Stimulated activated CD4-positive, alpha-beta T cell treated with anti-CD3 and anti-CD28 coated beads, TNF-alpha, amount 100 ng/mL, for 48 hours (primary cell): ENCODE results near the gene KLK6.
"Not testable (repeated sequence)": the region's sequence is repeated elsewhere in the genome, so short reads cannot be mapped to it uniquely, and the experiment has no call there.

Source experiments
- DNase-seq, 3 donors: peaks; one replicate each; pipeline ENCODE4 v3.0.0-alpha.2; 2020; ENCODE audit warnings: low read depth in 3 of 3

Gene KLK6

DNA sequence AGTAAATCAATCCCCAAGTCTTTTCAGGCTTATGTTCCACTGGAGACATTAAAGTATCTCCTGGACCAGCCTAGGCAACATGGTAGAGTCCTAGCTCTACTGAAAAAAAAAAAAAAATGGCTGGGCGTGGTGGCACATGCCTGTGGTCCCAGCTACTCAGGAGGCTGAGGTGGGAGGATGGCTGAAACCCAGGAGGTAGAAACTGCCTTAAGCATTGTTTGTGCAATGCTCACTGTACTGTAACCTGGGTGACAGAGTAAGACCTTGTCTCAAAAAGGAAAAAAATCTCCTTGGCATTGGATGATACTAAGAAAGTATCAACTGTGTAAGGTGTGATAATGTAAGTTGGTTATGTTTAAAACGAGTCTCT lies 23.3 kb upstream of the KLK6 start:
- no peak for DNase-seq

DNA sequence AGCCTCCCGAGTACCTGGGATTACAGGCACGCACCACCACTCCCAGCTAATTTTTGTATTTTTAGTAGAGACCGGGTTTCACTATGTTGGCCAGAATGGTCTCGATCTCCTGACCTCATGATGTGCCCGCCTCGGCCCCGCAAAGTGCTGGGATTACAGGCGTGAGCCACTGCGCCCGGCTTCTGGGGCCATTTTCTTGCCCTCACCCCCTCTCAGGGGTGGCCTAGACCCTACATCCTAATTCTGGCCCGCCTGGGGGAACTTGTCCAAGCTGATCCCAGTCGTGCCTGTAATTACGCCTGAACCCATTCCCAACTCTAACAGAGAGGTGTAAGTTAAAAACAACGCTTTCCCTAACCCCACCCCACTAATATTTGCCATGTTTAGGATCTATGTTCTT lies 15.0 kb upstream of the KLK6 start:
- DNase-seq, result not testable (repeated sequence)

DNA sequence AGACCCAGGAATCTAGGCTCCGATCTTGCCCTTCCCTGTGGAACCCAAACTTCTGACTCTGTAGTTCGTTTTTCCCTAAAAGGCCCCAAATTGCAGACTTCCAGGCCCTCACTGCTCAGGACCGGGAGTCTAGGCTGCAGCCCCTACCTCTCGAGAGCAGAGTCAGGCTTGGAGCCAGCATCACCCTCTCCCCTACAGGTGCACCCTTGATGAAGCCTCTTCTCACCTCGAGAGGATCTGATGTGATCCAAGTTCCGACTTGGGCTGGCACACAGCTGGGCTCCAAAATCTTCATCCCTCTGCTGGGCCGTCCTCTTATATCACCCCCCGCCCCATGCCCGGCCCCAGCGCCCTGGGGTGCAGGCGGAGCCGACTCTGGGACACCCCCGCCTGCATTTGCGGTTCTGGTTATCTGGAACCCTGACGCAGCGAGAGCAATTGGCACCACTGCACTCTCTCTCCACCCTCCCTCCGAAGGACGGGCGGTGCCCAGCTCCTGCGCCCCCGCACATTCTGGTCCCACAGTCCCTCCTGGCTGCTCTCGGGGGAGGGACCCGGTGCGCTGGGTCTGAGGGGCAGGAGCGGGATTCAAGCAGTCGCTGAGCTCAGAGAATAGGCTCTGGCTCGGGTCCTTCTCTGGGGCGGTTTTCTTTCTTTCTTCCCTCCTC lies 14.4 kb upstream of the KLK6 start, which contains the start of gene KLK7:
KLK7 (minus strand) TSS at position 293 of the 668 bp plus-strand sequence. CDS start 1,518 bp downstream, outside the sequence.
- no peak for DNase-seq

DNA sequence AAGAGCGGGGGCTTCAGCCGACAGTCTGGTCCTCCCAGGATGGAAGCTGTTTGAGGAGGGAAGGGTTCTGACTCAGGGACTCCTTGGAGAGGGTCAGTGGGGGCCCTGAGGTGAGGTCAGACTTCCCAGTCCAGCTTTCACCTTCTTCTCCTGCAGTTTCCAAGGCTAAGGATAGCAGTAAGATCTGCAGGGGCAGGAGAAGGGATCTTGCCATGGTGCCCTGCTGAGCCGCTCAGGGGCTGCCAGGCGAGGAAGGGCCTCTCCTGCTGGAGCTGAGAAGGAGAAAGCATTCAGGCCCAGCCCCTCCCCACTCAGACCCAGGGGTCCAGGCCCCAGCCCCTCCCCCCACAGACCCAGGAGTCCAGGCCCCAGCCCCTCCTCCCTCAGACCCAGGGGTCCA lies 12.8 kb upstream of the KLK6 start:
- no peak for DNase-seq

DNA sequence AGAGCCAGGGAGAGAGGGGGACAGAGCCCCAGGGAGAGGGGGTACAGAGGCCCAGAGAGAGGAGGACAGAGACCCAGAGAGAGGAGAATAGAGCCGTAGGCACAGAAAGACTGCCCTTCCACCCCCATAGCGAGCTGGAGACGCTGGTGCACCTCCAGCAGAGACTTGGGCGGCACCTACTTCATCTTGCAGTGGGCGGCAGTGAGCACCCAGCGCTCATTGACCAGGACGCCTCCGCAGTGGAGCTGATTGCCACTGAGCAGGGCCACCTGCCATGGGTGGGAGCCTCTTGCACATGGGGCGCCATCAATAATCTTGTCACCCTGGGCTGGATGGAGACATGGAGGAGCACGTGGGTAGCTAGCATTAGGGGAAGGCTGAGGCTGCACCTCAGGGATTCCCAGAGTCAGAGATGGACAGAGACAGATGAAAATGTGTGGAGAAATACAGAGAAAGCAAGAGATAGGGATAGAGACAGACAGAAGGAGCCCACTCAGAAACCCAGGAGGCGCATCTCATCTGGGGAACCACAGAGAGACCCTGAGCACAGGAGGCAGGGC lies 12.3 kb upstream of the KLK6 start:
- DNase-seq, result no peak

DNA sequence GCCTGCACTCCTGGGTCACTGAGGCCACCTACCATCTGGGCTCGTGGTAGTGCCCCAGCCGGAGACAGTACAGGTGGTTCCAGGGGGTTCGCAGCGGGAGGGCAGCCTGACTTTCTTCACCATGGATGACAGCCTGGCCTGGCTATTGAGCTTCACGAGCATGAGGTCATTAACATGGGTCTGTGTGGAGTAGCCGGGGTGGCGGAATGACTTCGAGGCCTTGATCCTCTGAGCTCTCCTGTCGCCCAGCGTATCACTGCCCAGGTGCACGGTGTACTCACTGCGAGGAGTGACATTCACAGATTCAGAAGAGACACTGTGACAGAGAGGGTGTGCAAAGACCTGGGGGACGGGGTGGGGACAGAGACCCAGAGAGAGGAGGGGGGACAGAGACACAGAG lies 10.8 kb upstream of the KLK6 start:
- DNase-seq, result no peak

DNA sequence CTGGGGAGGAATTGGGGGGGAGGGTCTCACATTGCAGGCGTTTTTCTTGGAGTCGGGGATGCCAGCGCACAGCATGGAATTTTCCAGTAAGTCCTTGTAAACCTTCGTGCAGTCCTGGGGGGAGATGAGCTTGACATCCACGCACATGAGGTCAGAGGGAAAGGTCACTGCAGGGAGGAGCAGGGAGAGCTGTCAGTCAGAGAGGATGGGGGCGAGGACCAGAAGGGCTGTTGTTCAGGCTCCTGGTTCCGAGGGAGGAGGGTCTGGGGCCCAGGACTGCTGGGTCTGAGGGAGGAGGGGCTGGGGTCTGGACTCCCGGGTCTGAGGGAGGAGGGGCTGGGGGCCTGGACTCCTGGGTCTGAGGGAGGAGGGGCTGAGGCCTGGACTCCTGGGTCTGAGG lies 10.4 kb upstream of the KLK6 start:
- DNase-seq, result no peak

DNA sequence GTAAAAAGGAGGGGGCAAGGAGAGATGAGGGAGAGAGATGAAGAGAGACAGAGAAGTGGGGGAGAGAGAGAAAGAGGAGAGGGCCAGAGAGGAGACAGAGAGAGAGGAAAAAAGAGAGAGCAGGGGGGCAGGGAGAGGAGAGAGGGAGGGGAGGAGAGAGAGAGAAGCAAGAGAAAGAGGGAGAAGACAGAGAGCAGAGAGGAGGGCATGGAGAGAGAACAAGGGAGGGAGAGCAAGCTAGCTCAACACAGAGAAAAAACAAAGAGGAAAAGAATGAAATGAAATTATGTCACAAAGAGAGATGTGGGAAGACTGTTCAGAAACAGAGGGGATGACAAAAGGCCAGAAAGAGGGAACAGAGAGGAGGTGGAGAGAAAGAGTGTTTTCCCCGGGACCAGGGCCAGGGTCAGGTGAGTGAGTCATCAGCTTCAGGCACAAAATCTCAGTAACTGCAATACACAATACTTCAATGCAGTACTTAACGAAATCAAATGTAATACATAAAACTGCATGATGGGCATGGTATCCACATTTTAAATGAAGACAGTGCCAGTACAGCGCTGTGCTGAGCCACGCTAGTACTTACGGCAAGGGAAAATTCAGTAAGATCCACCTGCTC lies 9.5 kb upstream of the KLK6 start:
- DNase-seq, result no peak

DNA sequence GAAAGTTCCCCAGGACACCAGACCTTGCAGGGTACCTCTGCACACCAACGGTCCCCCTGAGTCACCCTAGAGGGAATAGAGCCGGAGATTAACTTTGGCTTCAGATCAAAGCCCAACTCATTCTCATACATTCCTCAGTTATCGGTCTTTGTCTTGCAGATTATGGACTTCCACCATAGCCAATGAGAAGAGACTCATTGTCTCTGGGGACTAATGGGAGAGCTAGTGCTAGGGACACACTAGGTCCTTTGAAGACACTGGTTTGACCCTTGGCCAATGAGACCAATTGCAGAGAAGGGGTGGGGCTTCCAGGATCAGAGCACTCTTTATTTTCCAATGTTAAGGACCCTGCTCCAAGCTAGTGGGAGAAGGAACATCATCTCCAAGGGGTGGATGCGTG lies 8.2 kb upstream of the KLK6 start:
- DNase-seq, result no peak

DNA sequence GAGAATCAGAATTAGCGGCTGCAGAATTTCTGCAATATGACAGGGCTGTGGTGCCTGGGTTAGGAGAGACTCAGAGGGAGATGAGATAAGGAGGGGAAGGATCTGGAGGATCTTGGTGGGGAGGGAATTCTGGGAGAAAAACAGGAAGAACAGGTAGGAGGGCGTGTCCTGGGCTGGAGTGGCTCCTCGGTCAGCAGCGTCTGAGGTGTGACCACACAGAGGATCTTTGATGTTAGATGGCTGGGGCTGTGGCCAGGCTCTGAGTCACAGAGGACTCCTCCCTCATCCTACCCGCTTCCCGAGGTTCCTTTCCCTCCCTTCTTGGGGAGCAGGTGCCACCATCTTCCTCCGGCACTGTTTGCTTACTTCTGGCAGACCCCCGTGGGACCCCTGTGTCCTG lies 6.4 kb upstream of the KLK6 start:
- DNase-seq, result no peak

DNA sequence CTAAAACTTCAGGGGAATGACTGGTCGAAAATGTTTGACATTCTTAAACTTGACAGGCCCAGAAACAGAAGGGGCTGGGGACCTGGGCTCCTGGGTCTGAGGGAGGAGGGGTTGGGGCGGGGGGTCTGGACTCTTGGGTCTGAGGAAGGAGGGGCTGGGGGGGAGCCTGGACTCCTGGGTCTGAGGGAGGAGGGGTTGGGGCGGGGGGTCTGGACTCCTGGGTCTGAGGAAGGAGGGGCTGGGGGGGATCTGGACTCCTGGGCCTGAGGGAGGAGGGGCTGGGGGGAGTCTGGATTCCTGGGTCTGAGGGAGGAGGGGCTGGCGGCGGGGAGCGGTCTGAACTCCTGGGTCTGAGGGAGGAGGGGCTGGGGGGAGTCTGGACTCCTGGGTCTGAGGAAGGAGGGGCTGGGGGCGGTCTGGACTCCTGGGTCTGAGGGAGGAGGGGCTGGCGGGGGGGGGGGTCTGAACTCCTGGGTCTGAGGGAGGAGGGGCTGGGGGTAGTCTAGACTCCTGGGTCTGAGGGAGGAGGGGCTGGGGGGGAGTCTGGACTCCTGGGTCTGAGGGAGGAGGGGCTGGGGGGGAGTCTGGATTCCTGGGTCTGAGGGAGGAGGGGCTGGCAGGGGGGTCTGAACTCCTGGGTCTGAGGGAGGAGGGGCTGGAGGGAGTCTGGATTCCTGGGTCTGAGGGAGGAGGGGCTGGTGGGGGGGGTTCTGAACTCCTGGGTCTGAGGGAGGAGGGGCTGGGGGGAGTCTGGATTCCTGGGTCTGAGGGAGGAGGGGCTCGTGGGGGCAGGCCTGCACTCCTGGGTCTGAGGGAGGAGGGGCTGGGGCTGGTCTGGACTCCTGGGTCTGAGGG lies 5.5 kb upstream of the KLK6 start:
- DNase-seq, result no peak

DNA sequence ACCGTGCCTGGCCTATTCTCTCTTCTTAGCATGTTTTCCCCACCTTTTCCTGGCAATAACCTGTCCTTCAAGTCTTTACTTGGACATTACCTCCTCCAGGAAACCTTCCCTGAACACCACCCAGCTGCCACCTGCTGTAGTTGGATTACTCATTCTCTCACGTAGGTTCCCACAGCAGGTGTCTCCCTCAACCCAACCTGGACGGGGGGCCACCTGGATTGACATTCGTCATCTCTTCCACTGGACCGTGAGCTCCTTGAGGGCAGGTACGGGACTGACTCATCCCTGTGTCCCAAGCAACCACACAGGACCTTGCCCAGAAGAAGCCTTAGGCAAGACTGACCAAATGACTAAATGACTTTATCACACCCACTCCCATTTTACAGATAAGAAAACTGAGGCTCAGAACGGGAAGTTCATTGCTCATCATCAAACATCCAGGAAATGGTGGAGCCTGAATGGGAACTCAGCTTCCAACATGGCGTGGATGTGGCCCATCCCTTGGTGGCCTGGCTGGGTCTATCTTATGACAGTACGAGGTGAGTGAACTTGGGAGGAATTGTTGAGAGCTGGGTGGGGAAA lies 3.5 kb upstream of the KLK6 start:
- no peak for DNase-seq

DNA sequence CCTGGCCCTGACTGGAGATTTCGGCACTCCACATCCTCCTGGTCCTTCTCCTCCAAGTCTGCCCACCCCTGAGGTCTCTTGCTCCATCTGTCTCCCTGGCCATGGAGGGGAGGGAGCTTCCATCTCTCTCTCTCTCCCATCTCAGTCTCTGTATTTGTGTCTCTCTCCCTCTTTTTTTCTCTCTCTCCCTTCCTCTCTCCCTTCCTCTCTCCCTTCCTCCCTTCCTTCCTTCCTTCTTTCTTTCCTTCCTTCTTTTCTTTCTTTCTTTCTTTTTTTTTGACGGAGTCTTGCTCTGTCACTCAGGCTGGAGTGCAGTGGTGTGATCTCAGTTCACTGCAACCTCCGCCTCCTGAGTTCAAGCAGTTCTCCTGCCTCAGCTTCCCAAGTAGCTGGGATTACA lies 419 bp upstream of the KLK6 start:
- not testable (repeated sequence) for DNase-seq

DNA sequence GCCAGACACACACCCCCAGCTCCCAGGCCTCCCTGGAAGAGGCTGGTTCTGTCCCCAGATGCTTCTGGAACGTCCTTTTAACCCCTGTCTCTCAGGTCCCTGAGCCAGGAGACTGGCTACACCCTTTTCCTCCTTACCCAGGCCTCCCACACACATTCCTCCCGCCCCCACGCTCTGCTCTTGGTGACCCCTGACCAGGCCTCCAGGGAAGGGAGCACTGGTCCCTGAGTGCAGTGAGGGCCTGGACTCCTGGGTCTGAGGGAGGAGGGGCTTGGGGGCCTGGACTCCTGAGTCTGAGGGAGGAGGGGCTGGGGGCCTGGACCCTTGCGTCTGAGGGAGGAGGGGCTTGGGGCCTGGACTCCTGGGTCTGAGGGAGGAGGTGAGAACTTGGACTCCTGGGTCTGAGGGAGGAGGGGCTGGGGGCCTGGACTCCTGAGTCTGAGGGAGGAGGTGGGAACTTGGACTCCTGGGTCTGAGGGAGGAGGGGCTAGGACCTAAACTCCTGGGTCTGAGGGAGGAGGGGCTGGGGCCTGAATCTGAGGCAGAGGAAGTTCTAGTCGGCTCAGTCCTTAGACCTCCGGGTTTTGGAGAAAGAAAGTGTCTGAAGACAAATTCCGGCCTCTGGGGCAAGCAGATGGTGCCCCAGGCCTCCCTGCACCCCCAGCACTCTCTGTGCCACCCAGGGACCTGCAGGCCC lies 527 bp downstream of the KLK6 start:
- DNase-seq, result no peak

DNA sequence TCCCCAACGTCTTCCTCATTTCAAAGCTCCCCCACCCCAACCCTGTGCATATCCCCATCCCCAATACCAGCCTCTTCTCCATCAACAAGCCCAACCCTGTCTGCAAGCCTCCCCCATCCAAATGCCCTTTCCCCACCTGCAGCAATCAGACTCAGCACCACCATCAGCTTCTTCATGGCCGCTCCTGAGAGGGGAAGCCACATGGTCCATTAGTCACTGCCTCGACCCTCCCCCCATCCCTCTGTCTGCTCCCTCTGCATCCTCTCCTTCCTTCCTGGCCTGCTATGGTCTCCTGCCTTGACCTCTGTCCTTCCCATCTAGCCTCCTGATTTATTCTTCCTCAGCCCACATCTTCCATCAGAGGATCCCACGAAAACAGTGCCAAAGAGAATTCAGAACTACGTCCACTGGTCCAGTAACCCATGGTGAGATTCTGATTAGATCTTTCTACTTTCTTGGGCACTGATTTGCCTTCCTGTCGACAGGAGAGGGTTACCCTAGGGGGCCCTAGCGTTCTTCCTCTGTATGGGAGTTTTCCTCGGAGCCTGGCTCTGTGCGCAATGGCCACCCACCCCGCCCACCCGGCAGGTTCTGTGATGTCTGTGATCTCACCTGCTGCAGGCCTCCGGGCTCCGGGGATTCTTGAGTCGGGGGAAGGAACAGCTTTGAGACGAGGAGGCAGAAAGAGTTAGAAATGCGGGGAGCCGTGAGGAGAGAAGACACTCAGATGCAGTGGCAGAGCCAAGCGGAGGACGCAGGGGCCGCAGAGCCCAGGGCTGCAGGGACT lies 1.3 kb downstream of the KLK6 start:
- no peak for DNase-seq

DNA sequence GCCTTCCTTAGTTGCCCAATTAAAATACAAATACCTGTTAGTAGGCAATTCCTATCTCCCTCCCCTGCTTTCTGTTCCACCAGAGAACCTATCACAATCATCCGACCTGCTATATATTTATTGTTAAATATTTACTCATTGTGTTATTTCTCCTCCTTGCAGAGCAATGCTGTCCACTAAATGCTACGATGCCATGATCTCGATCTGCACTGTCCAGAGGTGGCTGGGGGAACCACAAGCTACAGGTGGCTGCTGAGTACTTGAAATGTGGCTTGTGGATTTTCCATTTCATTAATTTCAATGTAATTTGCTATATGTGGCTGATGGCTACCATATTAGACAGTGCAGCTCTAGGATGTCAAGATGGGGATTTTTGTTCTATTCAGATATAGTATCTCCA lies 5.1 kb downstream of the KLK6 start:
- DNase-seq, result no peak

DNA sequence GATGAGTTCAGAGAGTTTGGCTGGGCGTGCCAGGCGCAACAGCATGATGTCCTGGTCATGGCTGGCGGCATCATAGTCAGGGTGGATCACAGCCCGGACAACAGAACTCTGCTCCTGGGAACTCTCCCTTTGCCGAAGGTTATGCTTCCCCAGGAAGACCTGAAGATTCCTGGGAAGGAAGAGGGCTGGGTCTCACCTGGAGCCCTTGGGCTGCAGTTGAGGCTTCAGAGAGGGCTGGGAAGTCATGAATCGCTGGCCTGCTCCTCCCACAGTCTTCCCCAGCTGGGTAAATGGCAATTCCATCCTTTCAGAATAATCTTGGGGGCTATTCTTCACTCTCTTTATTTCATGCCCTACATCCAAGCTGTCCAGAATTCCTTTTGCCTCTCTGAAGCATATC lies 6.0 kb downstream of the KLK6 start:
- DNase-seq, result no peak

DNA sequence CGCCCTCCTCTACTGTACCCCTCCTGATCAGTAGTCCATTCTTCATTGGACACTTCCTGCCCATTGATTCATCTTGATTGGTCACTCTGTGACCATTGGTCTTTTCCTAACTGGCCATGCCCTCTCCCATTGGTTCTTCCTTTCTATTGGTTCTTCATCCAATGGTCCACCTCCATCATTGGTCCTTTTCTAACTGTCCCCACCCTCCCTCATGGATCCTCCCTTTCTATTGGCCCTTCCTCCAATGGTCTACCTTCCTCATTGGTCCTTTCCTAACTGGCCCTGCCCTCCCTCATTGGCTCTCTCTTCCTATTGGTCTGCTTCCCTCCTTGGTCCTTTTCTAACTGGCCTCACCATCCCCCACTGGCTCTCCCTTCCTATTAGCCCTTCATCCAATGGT lies 7.1 kb downstream of the KLK6 start:
- DNase-seq, result no peak

DNA sequence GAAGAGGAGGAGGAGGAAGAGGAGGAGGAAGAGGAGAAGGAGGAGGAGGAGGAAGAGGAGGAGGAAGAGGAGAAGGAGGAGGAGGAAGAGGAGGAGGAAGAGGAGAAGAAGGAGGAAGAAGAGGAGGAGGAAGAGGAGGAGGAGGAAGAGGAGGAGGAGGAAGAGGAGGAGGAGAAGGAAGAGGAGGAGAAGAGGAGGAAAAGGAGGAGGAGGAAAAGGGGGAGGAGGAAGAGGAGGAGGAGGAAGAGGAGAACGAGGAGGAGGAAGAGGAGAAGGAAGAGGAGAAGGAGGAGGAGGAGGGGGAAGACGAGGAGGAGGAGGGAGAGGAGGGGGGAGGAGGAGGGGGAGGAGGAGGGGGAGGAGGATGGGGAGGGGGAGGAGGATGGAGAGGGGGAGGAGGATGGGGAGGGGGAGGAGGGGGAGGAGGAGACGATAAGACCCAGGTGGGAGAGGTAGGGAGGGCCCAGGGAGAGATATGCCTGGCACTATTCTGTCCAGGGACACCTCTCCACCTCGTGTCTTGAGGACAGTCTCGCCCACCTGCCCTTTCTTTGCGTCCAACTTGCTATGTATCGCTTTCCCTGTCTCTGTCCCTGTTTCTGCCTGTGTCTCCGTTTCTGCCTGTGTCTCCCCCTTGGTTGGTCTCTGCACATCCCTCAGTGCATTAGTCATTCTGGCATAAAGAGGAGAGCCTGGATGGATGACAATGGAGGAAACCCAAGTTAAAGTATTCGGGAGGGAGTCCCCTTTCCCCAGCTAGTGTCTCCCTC lies 9.5 kb downstream of the KLK6 start:
- DNase-seq, result no peak

DNA sequence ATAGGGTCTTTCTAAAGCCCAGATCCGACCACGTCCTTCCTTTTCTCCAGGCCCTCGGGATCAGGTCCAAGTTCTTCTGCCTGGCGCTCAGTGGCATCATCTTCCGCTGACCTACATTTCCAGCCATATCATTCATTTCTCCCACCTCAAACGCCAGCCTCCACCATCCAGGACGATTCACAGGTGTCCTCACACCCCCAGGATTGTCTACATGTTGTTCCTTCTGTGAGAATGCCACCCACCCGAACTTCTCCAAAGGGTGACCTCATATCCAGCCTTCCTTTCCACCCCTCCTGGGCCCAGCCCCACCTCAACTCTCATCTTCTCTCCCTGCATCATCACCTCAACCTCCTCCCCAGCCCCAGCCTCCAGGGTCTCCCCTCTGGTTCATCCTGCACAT lies 11.8 kb downstream of the KLK6 start:
- no peak for DNase-seq
